IMR-90 (cell line): Measurements from ENCODE around the gene DTNA. TPM values are rescaled to one million over a fixed set of nuclear protein-coding genes. Genes with fewer than 3 reads are reported as not detected.

Experiments
- ATAC-seq: fragments of 200-7000 bp; cut with Tn5 transposase; 2 replicates; pipeline ENCODE4 v1.9.1; 2020; ENCODE audit warnings: low read depth, mild to moderate bottlenecking, moderate library complexity
- BruUV-seq: library from RNA; stranded (reverse); fragments of 400-500 nt; replicated peaks from 2 replicates; lab custom pipeline; 2021; lab: Mats Ljungman, UMichigan
- CTCF ChIA-PET: fragments of 300-600 bp; formaldehyde crosslinking; extraction: SDS; loops from one replicate; lab custom pipeline; 2021; ENCODE audit warnings: antibody characterized with exemption; lab: Yijun Ruan, JAX
- POLR2A ChIA-PET: fragments of 300-600 bp; sonication (Branson Sonifier 250); formaldehyde crosslinking; loops from one replicate; lab custom pipeline; 2022; ENCODE audit warnings: antibody characterized with exemption; ENCODE audit not compliant: unreplicated experiment; lab: Charles Lee
- DNase-seq: peaks from one replicate; pipeline ENCODE4 v3.0.0; 2013
- H2AFZ ChIP-seq: replicated peaks from 2 replicates; pipeline ENCODE3; 2013; ENCODE audit warnings: low read length, mild to moderate bottlenecking; ENCODE audit not compliant: poor library complexity
- H2AK5ac ChIP-seq: 2 replicates; pipeline ENCODE4 v1.6.1; 2013; ENCODE audit warnings: low read depth, low read length, inconsistent platforms
- H2AK9ac ChIP-seq: replicated peaks from 2 replicates; pipeline ENCODE3; 2013; ENCODE audit warnings: mild to moderate bottlenecking, low read depth, low read length, moderate library complexity; ENCODE audit not compliant: poor library complexity
- H2BK120ac ChIP-seq: 2 replicates; pipeline ENCODE4 v1.6.1; 2013; ENCODE audit warnings: low read depth, low read length, inconsistent platforms
- H2BK15ac ChIP-seq: 3 replicates; pipeline ENCODE4 v1.6.1; 2013; ENCODE audit warnings: low read depth, low read length, inconsistent platforms
- H2BK20ac ChIP-seq: 2 replicates; pipeline ENCODE4 v1.6.1; 2013; ENCODE audit warnings: low read depth, mild to moderate bottlenecking, inconsistent platforms, low read length, moderate library complexity
- H2BK5ac ChIP-seq: 2 replicates; pipeline ENCODE4 v1.6.1; 2013; ENCODE audit warnings: mild to moderate bottlenecking, low read depth, low read length, inconsistent platforms; ENCODE audit not compliant: poor library complexity, severe bottlenecking
- H3K14ac ChIP-seq: replicated peaks from 2 replicates; pipeline ENCODE4 v1.6.1; 2013; ENCODE audit warnings: low read depth, low read length, inconsistent platforms
- H3K18ac ChIP-seq: 2 replicates; pipeline ENCODE4 v1.6.1; 2013; ENCODE audit warnings: low read depth, low read length, control low read depth
- H3K23ac ChIP-seq: 2 replicates; pipeline ENCODE4 v1.6.1; 2013; ENCODE audit warnings: low read depth, low read length, inconsistent platforms
- H3K27ac ChIP-seq: 2 replicates; pipeline ENCODE4 v1.5.1; 2013; ENCODE audit warnings: mild to moderate bottlenecking, control low read depth, low read length; ENCODE audit not compliant: insufficient read depth
- H3K27me3 ChIP-seq: 2 replicates; pipeline ENCODE4 v1.6.1; 2013; ENCODE audit warnings: low read length; ENCODE audit not compliant: control insufficient read depth, insufficient read depth
- H3K36me3 ChIP-seq: 2 replicates; pipeline ENCODE4 v1.6.1; 2013; ENCODE audit warnings: low read length, mixed read lengths; ENCODE audit not compliant: control insufficient read depth, insufficient read depth
- H3K4ac ChIP-seq: 2 replicates; pipeline ENCODE4 v1.6.1; 2013; ENCODE audit warnings: low read depth, low read length, inconsistent platforms
- H3K4me1 ChIP-seq: 2 replicates; pipeline ENCODE4 v1.6.1; 2013; ENCODE audit warnings: low read length, mixed read lengths; ENCODE audit not compliant: control insufficient read depth, insufficient read depth
- H3K4me2 ChIP-seq: 2 replicates; pipeline ENCODE4 v1.6.1; 2013; ENCODE audit warnings: low read depth, mild to moderate bottlenecking, control low read depth, low read length, moderate library complexity
- H3K4me3 ChIP-seq: 2 replicates; pipeline ENCODE4 v1.5.1; 2013; ENCODE audit warnings: low read depth, mild to moderate bottlenecking, control low read depth, low read length, moderate library complexity; ENCODE audit not compliant: insufficient read depth
- H3K56ac ChIP-seq: 2 replicates; pipeline ENCODE4 v1.6.1; 2013; ENCODE audit warnings: low read length, inconsistent platforms; ENCODE audit not compliant: insufficient read depth; ENCODE audit errors: extremely low read depth
- H3K79me1 ChIP-seq, 2 experiments: 2 replicates each; pipeline ENCODE4 v1.6.1; 2013; ENCODE audit warnings: low read length in 2 of 2, inconsistent platforms in 1 of 2, low read depth in 1 of 2
- H3K9ac ChIP-seq: 2 replicates; pipeline ENCODE4 v1.6.1; 2013; ENCODE audit warnings: low read depth, low read length, control low read depth
- H3K9me1 ChIP-seq: 2 replicates; pipeline ENCODE4 v1.6.1; 2013; ENCODE audit warnings: low read length, inconsistent platforms; ENCODE audit not compliant: insufficient read depth
- H3K9me3 ChIP-seq: 2 replicates; pipeline ENCODE4 v1.6.1; 2013; ENCODE audit warnings: low read length; ENCODE audit not compliant: control insufficient read depth, insufficient read depth
- H4K20me1 ChIP-seq: 2 replicates; pipeline ENCODE4 v1.6.1; 2013; ENCODE audit warnings: low read length, inconsistent platforms; ENCODE audit not compliant: insufficient read depth
- H4K5ac ChIP-seq: 2 replicates; pipeline ENCODE4 v1.6.1; 2013; ENCODE audit warnings: mild to moderate bottlenecking, low read depth, low read length, control low read depth
- H4K8ac ChIP-seq, 2 experiments: 2 replicates each; pipeline ENCODE4 v1.6.1; 2013; ENCODE audit warnings: low read depth in 2 of 2, low read length in 2 of 2, control low read depth in 1 of 2, inconsistent platforms in 1 of 2
- H4K91ac ChIP-seq: 2 replicates; pipeline ENCODE4 v1.6.1; 2013; ENCODE audit warnings: low read depth, low read length, inconsistent platforms; ENCODE audit not compliant: insufficient read depth
- FOS ChIP-seq: fragments of 150-350 bp; IDR thresholded peaks from 2 replicates; pipeline ENCODE4 v1.6.1; 2016; ENCODE audit warnings: low read depth, low read length
- USF2 ChIP-seq: fragments of 150-350 bp; IDR thresholded peaks from 2 replicates; pipeline ENCODE4 v1.6.1; 2017; ENCODE audit warnings: mild to moderate bottlenecking, antibody characterized with exemption, low read length, low read depth
- WGBS, 2 experiments: methylation state at CpG; one replicate each; pipeline versions ENCODE4 v1.1.5 to v1.1.7; 2013; ENCODE audit warnings: missing lambda C conversion rate in 2 of 2; ENCODE audit not compliant: insufficient read length in 1 of 2; ENCODE audit errors: extremely low coverage in 2 of 2; 5-methylcytosine and 5-hydroxymethylcytosine counted together
- dilution Hi-C: fragments of 300-500 bp; cut with HindIII; formaldehyde crosslinking; loops from one replicate; pipeline ENCODE4 v1.14.3; 2018; ENCODE audit warnings: low sequenced_read_pairs; ENCODE audit not compliant: unreplicated experiment
- in situ Hi-C: fragments of 300-500 bp; cut with MboI; formaldehyde crosslinking; loops from 3 replicates; pipeline ENCODE4 v1.14.3; 2019; ENCODE audit warnings: low sequenced_read_pairs, inconsistent platforms, mixed read lengths
- intact Hi-C: fragments of 100-400 bp; cut with micrococcal nuclease; formaldehyde crosslinking; loops from 2 replicates; pipeline ENCODE4 v1.10.0; 2022
- polyA plus RNA-seq, 3 experiments: library from polyadenylated mRNA; depleted of rRNA; stranded (reverse); fragments of >200 nt; gene quantifications; 2 replicates each; pipeline ENCODE4 v1.2.3, GENCODE V29; 2012; ENCODE audit warnings: low replicate concordance in 1 of 3
- total RNA-seq: library from RNA; depleted of rRNA; stranded (reverse); fragments of >200 nt; gene quantifications from 2 replicates; pipeline ENCODE4 v1.2.3, GENCODE V29; 2012

The DTNA gene
- total and polyA plus RNA-seq, 2 of the 4 experiments (the other 2 are of a cell fraction): 9.5 to 10.8 TPM

GRCh38 chr18:34864836-34865497 lies 154.9 kb downstream of the DTNA start:
- in situ Hi-C loops (loop anchor here (10.0 kb wide), 1 partner anchor 280 kb away; no protein-coding TSS in a partner anchor), intact Hi-C loops (no loop called here), dilution Hi-C loops (no loop called here)
- WGBS, 2 experiments: no CpG with 5 or more reads among the region's 3 CpGs
- Histone ChIP-seq H3K18ac (no peak overlapping the region), H3K56ac (no peak overlapping the region), H4K8ac (no peak overlapping the region), H2BK5ac (no peak overlapping the region), H2AK5ac (no peak overlapping the region), H3K23ac (no peak overlapping the region), H3K27ac (no peak overlapping the region), H2AFZ (no peak overlapping the region), H3K4ac (no peak overlapping the region), H3K4me1 (no peaks in the 10 kb centered on the region), H3K4me3 (no peak overlapping the region), H4K20me1 (no peaks in the 10 kb centered on the region), H3K79me1 (no peaks in the 10 kb centered on the region), H4K5ac (no peak overlapping the region), H3K9me3 (no peaks in the 10 kb centered on the region), H2AK9ac (no peak overlapping the region), H3K4me2 (no peak overlapping the region), H2BK20ac (no peak overlapping the region), H3K9me1 (no peaks in the 10 kb centered on the region), H2BK120ac (no peak overlapping the region), H3K27me3 (no peaks in the 10 kb centered on the region), H3K14ac (no peak overlapping the region), H3K36me3 (no peaks in the 10 kb centered on the region), H4K91ac (no peak overlapping the region), H2BK15ac (no peak overlapping the region), H3K9ac (no peak overlapping the region)
- DNase-seq (no peak), ATAC-seq (no peak)
- no TSS peak for BruUV-seq
- TF ChIP-seq USF2 (peak; percentile 55; the same call in 1 of the 2 replicates), FOS (no peak)
- POLR2A ChIA-PET: no interaction called here
- CTCF ChIA-PET: interaction anchor here (0.9 kb wide), 1 partner anchor 12 kb away, joined by 3 read pairs; no protein-coding TSS in a partner anchor
